GM10266 (cell line): ENCODE measurements around the gene WDR62.

Experiments
- DNase-seq: peaks from one replicate; pipeline ENCODE4 v3.0.0; 2012; ENCODE audit errors: extremely low spot score
- TF ChIP-seq, protein P1 (sequence below): IDR thresholded peaks from 2 replicates; pipeline ENCODE4 v1.5.1; 2012; ENCODE audit warnings: mild to moderate bottlenecking, low read depth; ENCODE audit not compliant: control insufficient read depth, insufficient read depth; ENCODE audit errors: missing control alignments

Gene WDR62

DNA sequence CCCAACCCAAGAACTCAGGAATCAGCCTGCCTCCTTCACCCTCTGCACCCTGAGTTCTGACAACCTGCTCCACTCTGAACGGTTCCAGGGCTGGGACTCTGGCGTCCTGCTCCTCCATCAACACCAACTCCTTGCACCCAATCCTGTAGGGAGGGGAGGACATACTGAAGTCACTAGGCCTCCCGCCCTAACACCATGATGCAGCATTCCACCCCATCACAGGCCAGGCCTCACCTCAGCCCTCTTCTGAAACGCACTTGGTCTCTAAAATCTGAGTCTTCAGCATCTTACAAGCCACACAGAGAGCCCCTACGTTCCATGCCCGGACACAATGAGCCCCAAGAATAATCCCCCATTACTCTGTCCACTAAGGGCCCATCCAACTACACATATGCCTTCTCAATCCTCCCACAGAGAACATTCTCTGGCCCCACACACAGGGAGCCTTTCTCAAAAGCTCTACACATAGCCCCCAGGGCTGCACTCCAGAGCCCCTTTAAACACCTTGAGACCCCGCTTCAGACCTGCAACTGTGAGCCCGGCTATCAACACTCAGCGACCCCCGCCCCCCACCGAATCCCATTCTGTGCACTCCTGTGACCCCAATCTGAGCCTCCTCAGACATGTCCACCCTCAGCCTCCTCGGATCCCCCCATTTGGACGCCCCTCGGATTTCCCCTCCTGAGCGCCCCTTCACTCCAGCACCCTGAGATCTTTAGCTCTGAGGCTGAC is 41.3 kb upstream of the WDR62 start:
- TF ChIP-seq, protein P1, sequence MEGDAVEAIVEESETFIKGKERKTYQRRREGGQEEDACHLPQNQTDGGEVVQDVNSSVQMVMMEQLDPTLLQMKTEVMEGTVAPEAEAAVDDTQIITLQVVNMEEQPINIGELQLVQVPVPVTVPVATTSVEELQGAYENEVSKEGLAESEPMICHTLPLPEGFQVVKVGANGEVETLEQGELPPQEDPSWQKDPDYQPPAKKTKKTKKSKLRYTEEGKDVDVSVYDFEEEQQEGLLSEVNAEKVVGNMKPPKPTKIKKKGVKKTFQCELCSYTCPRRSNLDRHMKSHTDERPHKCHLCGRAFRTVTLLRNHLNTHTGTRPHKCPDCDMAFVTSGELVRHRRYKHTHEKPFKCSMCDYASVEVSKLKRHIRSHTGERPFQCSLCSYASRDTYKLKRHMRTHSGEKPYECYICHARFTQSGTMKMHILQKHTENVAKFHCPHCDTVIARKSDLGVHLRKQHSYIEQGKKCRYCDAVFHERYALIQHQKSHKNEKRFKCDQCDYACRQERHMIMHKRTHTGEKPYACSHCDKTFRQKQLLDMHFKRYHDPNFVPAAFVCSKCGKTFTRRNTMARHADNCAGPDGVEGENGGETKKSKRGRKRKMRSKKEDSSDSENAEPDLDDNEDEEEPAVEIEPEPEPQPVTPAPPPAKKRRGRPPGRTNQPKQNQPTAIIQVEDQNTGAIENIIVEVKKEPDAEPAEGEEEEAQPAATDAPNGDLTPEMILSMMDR, result no peak
- DNase-seq, result no peak

DNA sequence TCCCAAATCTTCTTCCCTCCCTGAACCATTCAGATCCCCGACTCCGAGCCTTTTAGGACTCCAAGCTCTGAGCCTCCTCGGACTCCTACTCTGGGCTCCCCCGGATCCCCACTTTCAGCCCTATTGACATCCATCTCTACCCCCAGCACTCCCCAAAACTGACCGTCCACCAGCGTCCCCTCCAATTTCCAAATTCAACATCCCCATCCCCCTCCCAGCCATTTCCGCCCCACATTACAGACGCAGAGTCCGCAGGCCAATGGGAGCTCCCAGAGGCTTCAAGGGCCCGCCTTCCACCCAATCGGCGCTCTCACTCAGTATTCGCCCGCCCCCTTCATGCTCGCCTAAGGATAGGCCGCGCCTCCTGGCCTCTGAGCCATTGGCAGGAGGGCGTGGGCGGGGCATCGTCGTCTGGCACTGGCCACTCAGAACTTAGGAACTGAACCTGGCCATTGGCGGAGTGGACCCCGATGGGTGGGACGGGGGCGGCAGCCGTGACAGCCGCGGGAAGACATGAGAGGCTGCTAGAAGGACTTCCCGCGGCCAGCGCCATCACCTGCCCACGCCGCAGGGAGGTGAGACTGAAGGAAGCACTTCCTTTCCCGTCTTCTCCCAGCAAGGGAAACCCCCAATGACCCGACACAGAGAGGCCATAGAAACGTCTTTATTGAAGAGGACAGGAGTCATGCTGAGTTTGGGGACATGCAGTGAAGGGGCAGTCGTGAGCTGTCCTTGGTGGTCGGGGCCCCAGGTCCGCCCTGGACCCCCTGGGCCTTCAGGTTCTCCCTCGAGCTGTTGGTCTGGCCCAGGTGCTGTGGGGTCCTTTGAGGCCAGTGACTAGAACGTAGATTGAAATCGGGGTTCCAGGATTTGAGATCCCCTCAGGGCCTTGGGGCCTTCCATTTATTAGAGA is 40.4 kb upstream of the WDR62 start, which contains the start of gene ALKBH6:
Gene ALKBH6, minus strand, starts transcription at position 202 of the 913 bp plus-strand sequence. CDS start 816 bp downstream, outside the sequence.
- peak; percentile 99 for DNase-seq
- TF ChIP-seq, protein P1, result peak; percentile 11

DNA sequence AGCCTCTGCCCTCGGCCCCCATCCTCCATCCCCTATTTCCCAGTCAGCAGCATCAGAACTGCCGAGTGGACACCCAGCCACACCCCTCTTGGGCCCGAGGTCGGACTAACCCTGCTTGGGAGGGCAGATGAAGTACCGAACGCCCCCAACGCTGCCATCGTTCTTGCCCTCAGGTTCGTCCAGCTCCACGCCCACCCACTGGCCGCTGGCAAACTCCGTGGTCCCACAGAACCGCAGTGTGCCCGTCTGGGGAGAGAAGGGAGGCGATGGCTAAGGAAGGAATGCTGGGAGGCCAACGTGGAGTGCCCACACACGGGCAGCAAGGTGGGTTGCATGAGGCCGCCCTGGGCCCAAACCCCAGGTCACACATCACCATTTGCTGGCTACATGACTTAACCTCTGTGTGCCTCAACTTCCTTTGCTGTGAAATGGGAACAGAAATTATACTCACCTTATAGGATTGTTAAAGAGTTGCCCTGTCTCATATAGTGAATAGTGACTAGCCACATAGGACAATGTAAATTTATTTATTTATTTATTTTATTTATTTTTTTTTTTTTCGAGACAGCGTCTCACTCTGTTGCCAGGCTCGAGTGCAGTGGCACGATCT is 35.5 kb upstream of the WDR62 start:
- DNase-seq, result no peak

DNA sequence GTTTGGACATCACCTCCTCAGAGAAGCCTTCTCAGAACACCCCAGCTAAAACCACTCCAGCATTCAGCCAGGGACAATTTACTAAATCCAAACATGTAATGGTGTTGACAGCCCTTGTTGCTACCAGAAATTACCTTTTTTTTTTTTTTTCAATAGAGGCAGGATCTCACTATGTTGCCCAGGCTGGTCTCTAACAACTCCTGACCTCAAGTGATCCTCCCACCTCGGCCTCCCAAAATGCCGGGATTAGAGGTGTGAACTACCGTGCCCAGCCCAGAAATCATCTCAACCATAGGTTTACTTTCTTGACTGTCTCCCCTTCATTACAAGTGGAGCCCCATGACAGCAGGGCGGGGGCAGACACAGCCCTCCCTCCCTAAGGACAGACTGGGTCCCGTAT is 31.3 kb upstream of the WDR62 start:
- TF ChIP-seq, protein P1, result no peak
- no peak for DNase-seq

More for the DNA sequence above, 35.5 kb upstream of the WDR62 start:
- TF ChIP-seq, protein P1, result no peak

DNA sequence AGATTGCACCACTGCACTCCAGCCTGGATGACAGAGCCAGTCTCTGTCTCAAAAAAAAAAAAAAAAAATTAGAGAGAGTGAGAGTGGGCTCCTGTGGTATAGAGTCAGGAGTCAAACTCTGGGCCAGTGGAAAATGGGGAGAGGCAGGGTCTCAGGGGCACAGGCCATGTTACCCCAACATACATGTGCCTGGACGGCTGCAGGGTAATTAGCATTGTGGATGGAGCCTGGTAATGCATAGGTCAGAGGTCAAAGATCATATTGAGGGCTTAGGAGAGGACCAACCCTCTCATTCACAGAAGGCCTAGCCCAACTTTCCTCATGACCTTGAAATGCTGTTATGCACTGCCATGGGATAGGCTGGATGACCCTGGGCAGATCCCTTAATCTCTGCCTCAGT is 29.2 kb upstream of the WDR62 start:
- DNase-seq, result no peak

DNA sequence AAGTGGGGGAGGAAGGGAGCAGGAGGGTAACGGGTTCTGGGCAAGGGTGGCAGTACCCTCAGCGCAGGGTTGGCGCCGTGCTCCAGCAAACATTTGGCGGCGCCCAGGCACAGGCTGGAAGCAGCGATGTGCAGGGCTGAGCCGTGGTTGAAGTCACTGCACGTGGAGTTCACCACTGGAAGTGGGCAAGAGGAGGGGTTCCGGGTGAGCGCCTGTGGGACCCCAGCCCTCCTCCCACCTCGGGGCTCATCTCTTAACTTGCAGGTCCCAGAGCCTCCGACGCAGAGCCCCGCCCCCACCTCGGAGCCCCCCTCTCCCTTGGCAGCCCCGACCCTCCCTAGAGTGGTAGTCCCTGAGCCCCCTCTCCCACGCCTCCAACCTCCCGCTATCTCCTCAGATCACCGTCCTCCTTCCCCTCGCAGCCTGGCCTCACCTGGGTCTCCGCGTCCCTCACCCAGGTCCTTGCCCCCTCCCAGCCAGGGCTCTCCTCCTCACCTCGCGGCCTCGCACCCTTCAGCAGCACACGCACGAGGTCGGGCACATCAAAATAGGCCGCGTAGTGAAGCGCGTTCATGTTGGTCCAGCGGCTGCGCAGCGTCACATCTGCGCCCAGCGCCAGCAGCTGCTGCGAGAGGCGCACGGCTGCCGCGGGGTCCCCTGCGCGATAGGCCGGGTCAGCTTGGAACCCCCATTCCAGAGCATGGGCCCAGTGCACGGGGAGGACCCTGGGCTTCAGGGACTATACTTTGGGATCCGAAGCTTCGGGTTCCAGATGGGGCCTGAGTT is 28.4 kb upstream of the WDR62 start:
- TF ChIP-seq, protein P1, result no peak
- no peak for DNase-seq

More for the DNA sequence above, 29.2 kb upstream of the WDR62 start:
- TF ChIP-seq, protein P1, result no peak
